Right lobe of liver (tissue), 6 donors: ENCODE data around the gene DNA2. TPM values are rescaled to one million over a fixed set of nuclear protein-coding genes. Genes with fewer than 3 reads are reported as not detected.
"Not testable (repeated sequence)": the region's sequence is repeated elsewhere in the genome, so short reads cannot be mapped to it uniquely, and the experiment has no call there.

Source experiments
- ATAC-seq, 4 donors: fragments of 200-7000 bp; cut with Tn5 transposase; one replicate each; pipeline ENCODE4 v1.9.1; 2020; ENCODE audit warnings: mild to moderate bottlenecking in 4 of 4, moderate library complexity in 4 of 4
- DNase-seq, 3 donors: peaks; one replicate each; pipeline ENCODE4 v3.0.0-alpha.2; 2020
- H3K27ac ChIP-seq, 3 donors: fragments of 200-600 bp; one replicate each; pipeline ENCODE4 v1.8.0; 2022
- H3K27me3 ChIP-seq, 2 donors: fragments of 200-600 bp; one replicate each; pipeline ENCODE4 v1.8.0; 2022
- H3K36me3 ChIP-seq, 4 donors: fragments of 200-600 bp; sonication (generic) in 1 of 4; one replicate each; pipeline versions ENCODE4 v1.5.1 to v1.8.0; 2017 to 2022; ENCODE audit warnings: control low read depth in 1 of 4
- H3K4me1 ChIP-seq, 4 donors: fragments of 200-600 bp; sonication (generic) in 1 of 4; one replicate each; pipeline versions ENCODE4 v1.5.1 to v1.8.0; 2017 to 2022; ENCODE audit warnings: control low read depth in 1 of 4
- H3K4me3 ChIP-seq, 3 donors: fragments of 200-600 bp; one replicate each; pipeline ENCODE4 v1.8.0; 2022
- H3K9me3 ChIP-seq, 4 donors: fragments of 200-600 bp; sonication (generic) in 1 of 4; one replicate each; pipeline versions ENCODE4 v1.5.1 to v1.8.0; 2017 to 2022; ENCODE audit warnings: control low read depth in 1 of 4
- POLR2A ChIP-seq: fragments of 450-650 bp; IDR thresholded peaks from one replicate; pipeline ENCODE4 v1.6.1; 2017; ENCODE audit warnings: antibody characterized with exemption, mild to moderate bottlenecking
- WGBS: methylation state at CpG from one replicate; pipeline ENCODE4 v1.1.6; 2018; ENCODE audit warnings: low coverage, low lambda C conversion rate; ENCODE audit not compliant: insufficient coverage; ENCODE audit errors: missing lambda C conversion rate; 5-methylcytosine and 5-hydroxymethylcytosine counted together
- intact Hi-C, 2 donors: fragments of 100-400 bp; cut with DNase I; formaldehyde crosslinking; loops; one replicate each; pipeline versions ENCODE4 v1.11.2 to v1.14.1; 2022
- total RNA-seq, 6 experiments: library from RNA; depleted of rRNA in 2 of 6; stranded (reverse); fragments of >200 nt in 2 of 6; fragmentation: NEBNext Ultra II Directional in 3 of 6; extraction: Animal tissue kit (Norgen Biotek cat#: 25700) in 3 of 6; gene quantifications; one replicate each; pipeline versions ENCODE4 v1.1.0 to v1.2.4, GENCODE V29; 2016 to 2023
- TF ChIP-seq, protein P1 (sequence below), 4 donors: fragments of 200-600 bp in 3 of 4; fragments of 450-650 bp in 1 of 4; IDR thresholded peaks; one replicate each; pipeline versions ENCODE4 v1.5.1 to v1.8.0; 2016 to 2022; ENCODE audit warnings: antibody characterized with exemption in 4 of 4, mild to moderate bottlenecking in 2 of 4
- donor health status: DM: no; HTN: yes; CAD: no.
- donor health status: DM: no; HTN: no; CAD: no.
- donor health status: DM: no; HTN: no; CAD: no.
- donor health status: DM: no; HTN: yes; CAD: no.
- donor health status: DM: no; HTN: yes; CAD: no.

The DNA2 gene
- total RNA-seq, 6 experiments from 2014 or later: 2.6 to 18.9 (median 3.8) TPM

DNA sequence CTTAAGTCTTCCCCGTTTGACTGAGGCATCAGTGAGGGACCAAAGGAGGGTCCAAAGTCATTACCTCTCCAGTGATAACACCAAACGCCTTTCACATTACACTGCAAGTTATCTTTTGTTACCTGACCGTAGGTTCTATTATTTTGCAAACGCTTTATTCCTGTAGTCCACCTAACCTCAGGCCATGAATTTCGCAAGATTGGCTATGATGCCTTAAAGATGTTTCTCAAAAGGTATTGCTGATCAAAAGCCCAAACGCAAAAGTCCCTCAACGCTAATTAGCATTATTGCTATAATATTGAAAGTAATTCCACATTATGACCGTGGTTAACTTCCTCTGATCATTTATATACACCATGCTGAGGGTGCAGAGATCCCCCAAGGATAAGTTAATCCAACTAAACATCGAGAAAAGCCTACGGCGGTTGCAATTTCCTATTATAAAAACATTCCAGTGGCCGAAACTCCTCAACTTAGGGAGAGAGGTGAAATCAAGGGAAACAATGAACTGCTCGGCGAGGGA lies 649 bp downstream of the DNA2 start:
- WGBS: 1% methylated on average over 12 of the region's 14 CpGs
- ATAC-seq (no peak), DNase-seq (no peak)
- no peak overlapping the region for H3K27ac ChIP-seq
- peak overlapping the region; percentile 50 to 59 (median 55) for H3K4me3 ChIP-seq
- peaks cover 0 to 8% (median 0%) of the 10 kb centered on the region in 4 donors for H3K36me3 ChIP-seq
- no peaks in the 10 kb centered on the region for H3K9me3 ChIP-seq
- TF ChIP-seq, protein P1, sequence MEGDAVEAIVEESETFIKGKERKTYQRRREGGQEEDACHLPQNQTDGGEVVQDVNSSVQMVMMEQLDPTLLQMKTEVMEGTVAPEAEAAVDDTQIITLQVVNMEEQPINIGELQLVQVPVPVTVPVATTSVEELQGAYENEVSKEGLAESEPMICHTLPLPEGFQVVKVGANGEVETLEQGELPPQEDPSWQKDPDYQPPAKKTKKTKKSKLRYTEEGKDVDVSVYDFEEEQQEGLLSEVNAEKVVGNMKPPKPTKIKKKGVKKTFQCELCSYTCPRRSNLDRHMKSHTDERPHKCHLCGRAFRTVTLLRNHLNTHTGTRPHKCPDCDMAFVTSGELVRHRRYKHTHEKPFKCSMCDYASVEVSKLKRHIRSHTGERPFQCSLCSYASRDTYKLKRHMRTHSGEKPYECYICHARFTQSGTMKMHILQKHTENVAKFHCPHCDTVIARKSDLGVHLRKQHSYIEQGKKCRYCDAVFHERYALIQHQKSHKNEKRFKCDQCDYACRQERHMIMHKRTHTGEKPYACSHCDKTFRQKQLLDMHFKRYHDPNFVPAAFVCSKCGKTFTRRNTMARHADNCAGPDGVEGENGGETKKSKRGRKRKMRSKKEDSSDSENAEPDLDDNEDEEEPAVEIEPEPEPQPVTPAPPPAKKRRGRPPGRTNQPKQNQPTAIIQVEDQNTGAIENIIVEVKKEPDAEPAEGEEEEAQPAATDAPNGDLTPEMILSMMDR (IDR thresholded peaks at IDR 0.05): no peak
- TF ChIP-seq POLR2A: no peak
- H3K27me3 ChIP-seq: no peaks in the 10 kb centered on the region
- H3K4me1 ChIP-seq: peaks cover 0 to 8% (median 3%) of the 10 kb centered on the region in 4 donors
- intact Hi-C loops: no loop called here

DNA sequence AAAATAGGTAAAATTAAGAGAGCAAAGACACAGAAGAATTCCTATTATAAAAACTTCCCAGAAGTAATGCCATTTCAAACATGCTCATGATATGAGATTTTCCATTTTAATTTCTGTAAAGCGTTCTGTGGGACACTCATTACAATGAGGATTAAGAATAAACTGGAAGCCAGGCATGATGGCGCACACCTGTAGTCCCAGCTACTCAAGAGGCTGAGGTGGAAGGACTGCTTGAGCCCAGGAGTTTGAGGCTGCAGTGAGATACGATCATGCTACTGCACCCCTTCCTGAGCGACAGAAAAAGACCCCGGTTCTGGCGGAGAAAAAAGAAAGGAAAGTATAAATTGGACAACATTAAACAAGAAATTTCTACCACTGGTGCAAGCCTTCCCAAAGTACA lies 1.5 kb downstream of the DNA2 start:
- 56% methylated on average over 6 of the region's 6 CpGs for WGBS
- DNase-seq: no peak
- no peaks in the 10 kb centered on the region for H3K9me3 ChIP-seq
- TF ChIP-seq POLR2A: no peak
- TF ChIP-seq, protein P1 (IDR thresholded peaks at IDR 0.05): no peak
- no peak for ATAC-seq
- H3K36me3 ChIP-seq: peaks cover 0 to 8% (median 0%) of the 10 kb centered on the region in 4 donors
- peaks cover 0 to 8% (median 3%) of the 10 kb centered on the region in 4 donors for H3K4me1 ChIP-seq
- H3K27ac ChIP-seq: no peak overlapping the region
- intact Hi-C loops: no loop called here
- no peaks in the 10 kb centered on the region for H3K27me3 ChIP-seq
- H3K4me3 ChIP-seq: no peak overlapping the region

DNA sequence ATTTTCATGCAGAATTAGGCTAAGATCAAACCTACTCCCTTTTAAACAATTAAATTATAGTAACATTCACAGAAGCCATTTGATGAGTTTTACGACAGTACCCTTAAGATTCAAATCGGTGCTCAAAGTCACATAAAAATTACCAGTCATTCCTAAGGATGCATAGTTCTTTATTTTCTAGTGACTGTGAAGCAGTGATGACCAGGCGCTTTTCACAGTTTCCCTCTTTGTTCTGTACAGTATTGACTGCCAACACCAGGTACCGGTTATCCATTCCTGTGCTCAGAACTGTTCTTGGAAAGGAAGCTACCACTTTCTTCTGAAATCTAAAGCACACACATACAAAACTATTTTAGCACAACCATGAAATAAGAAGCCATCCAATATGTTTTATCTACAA lies 1.9 kb downstream of the DNA2 start:
- TF ChIP-seq POLR2A: no peak
- TF ChIP-seq, protein P1 (IDR thresholded peaks at IDR 0.05): no peak
- Histone ChIP-seq H3K27me3 (no peaks in the 10 kb centered on the region), H3K36me3 (peaks cover 0 to 8% (median 0%) of the 10 kb centered on the region in 4 donors), H3K27ac (no peak overlapping the region), H3K9me3 (no peaks in the 10 kb centered on the region), H3K4me3 (no peak overlapping the region), H3K4me1 (peaks cover 0 to 8% (median 3%) of the 10 kb centered on the region in 4 donors)
- 100% methylated on average over 3 of the region's 4 CpGs for WGBS
- DNase-seq: no peak
- ATAC-seq: no peak
- intact Hi-C loops: no loop called here

DNA sequence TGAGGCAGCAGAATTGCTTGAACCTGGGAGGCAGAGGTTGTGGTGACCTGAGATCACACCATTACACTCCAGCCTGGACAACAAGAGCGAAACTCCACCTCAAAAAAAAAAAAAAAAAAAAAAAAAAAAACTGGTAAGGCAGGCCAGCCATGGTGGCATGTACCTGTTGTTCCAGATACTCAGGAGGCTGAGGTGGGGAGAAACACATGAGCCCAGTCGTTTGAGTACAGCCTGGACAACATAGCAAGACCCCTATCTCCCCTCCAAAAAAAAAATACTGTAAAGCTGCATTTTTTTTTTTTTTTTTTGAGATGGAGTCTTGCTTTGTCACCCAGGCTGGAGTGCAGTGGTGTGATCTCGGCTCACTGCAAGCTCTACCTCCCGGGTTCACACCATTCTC lies 7.0 kb downstream of the DNA2 start:
- H3K4me1 ChIP-seq, H3K4me3 ChIP-seq, H3K27me3 ChIP-seq, DNase-seq, H3K27ac ChIP-seq, ATAC-seq, H3K9me3 ChIP-seq, intact Hi-C loops: not testable (repeated sequence)
- 93% methylated on average over 3 of the region's 4 CpGs for WGBS
- peaks cover 0 to 25% (median 0%) of the 10 kb centered on the region in 4 donors for H3K36me3 ChIP-seq

DNA sequence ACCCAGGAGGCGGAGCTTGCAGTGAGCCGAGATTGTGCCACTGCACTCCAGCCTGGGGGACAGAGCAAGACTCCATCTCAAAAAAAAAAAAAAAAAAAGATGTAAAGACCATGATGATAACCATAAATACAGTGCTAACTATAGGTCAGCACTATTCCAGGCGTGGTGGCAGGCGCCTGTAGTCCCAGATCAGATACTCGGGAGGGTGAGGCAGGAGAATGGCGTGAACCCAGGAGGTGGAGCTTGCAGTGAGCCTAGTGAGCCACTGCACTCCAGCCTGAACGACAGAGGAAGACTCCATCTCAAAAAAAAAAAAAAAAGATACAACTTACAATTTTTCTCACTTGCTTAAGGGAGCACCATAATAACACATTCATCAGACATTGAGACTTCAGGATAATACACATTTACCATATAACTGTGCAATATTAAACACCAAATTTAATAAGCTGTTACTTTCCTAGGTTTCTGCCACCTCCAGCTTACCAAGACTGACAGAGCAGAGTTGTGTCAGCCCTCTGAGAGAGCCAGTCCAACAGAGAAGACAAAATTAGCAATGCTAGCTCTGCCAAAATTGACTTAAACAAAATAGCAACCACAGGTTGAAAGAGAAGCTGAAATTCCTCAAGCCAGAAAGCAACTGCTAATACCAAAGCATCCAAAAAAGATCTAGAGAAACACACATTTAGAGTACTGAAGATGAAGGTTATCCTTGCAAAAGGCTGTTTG lies 8.2 kb downstream of the DNA2 start:
- WGBS: 90% methylated on average over 4 of the region's 7 CpGs
- no peak for TF ChIP-seq POLR2A
- H3K36me3 ChIP-seq: peaks cover 0 to 30% (median 0%) of the 10 kb centered on the region in 4 donors
- H3K4me1 ChIP-seq: no peaks in the 10 kb centered on the region
- no peaks in the 10 kb centered on the region for H3K9me3 ChIP-seq
- intact Hi-C loops: no loop called here
- ATAC-seq (no peak), DNase-seq (no peak)
- H3K27ac ChIP-seq: no peak overlapping the region
- H3K4me3 ChIP-seq: no peak overlapping the region
- no peaks in the 10 kb centered on the region for H3K27me3 ChIP-seq
